OCI-LY7 (cell line): Measurements from ENCODE around the gene CAP2.

Experiments used
- CTCF ChIP-seq: fragments of 200-600 bp; sonication (generic); conservative IDR thresholded peaks from 2 replicates; pipeline ENCODE4 v1.5.1; 2014; ENCODE audit warnings: mild to moderate bottlenecking, antibody characterized with exemption, low read length, moderate library complexity, mixed read lengths
- EZH2phosphoT487 ChIP-seq: fragments of 200-600 bp; sonication (generic); IDR thresholded peaks from 2 replicates; pipeline ENCODE4 v1.6.1; 2018; ENCODE audit warnings: low read depth, borderline replicate concordance, mild to moderate bottlenecking, mixed run types, antibody characterized with exemption, low read length, moderate library complexity, mixed read lengths

GRCh38 chr6:17385660-17386059 is 7.7 kb upstream of the CAP2 start:
- TF ChIP-seq CTCF (no peak), EZH2phosphoT487 (no peak)
